ENCODE results near the gene FGF12. TPM values are rescaled to one million over a fixed set of nuclear protein-coding genes. Genes with fewer than 3 reads are reported as not detected.

The FGF12 gene
- total RNA-seq, 4 donors from 2014 or later, result 1.0 to 4.4 (median 1.3) TPM; not detected in 1

DNA sequence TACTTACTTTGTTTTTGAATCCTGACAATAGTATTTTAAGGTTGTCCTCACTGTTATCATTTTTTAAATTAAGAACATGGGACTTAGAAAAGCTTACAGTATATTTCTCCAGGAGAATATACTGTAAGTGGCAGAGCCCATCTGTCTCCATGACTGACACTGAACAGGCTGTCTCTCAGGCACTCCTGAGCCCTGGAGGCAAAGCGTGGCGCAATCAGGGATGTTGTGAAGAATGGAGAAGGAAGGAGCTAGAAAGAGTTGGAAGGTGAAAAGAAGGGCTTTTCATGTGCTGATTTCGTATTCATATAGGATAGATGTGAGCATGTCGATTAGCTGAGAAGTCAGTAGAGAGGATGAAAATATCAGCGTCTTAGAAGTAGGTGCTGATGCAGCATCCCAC lies 41.5 kb downstream of the FGF12 start:
- Histone ChIP-seq H3K27ac (no peak overlapping the region), H3K36me3 (no peaks in the 10 kb centered on the region), H3K9me3 (no peaks in the 10 kb centered on the region), H3K27me3 (no peaks in the 10 kb centered on the region), H3K4me1 (no peaks in the 10 kb centered on the region), H3K4me3 (no peak overlapping the region)
- no peak for DNase-seq
- intact Hi-C loops (cut with DNase I; ENCODE audit: low total_unique reads), result no loop called here
- TF ChIP-seq POLR2A (IDR thresholded peaks at IDR 0.05), result no peak
- TF ChIP-seq CTCF (IDR thresholded peaks at IDR 0.05), result no peak

- intact Hi-C loops (cut with DNase I; ENCODE audit: low total_unique reads), result no loop called here
Measured at GRCh38 chr3:192684151-192684550, 43.2 kb downstream of the FGF12 start.

DNA sequence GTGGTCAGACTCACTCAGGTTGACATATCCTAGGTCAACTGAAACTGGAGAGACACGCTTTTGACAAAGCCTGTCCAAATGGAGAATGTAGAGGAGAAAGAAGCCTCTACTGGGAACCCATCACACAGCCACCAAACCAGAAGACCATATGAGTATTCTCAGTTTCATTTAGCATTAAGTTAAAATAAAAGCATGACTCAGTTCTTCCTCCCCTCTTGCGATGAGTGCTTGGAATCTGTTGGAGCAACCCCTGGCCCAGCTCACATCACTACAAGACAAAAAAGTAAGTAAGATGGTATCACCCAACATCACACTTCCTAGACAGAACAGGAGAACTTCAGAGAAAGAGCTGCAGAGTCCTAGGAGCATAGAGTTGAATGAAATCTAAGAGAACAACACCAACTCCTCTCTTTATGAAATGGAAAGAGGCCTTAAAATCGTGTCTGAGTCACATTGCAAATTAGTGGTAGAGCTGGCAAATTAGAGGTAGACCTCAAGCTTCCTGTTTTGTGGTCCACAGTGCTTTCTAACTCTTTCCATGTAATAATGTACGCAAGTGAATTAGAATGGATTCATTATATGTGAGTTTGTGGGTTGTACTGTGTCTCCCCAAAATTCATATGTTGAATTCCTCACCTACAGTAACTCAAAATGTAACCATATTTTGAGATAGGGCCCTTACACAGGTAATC lies 51.2 kb downstream of the FGF12 start:
- no peak overlapping the region for H3K4me3 ChIP-seq
- no peak overlapping the region for H3K27ac ChIP-seq
- no peak for DNase-seq
- H3K27me3 ChIP-seq, result no peaks in the 10 kb centered on the region
- intact Hi-C loops (cut with DNase I; ENCODE audit: low total_unique reads), result no loop called here
- H3K9me3 ChIP-seq, result no peaks in the 10 kb centered on the region
- H3K36me3 ChIP-seq, result no peaks in the 10 kb centered on the region
- no peak for TF ChIP-seq CTCF (IDR thresholded peaks at IDR 0.05)
- H3K4me1 ChIP-seq, result no peaks in the 10 kb centered on the region

More at GRCh38 chr3:192684151-192684550, 43.2 kb downstream of the FGF12 start:
- Histone ChIP-seq H3K36me3 (no peaks in the 10 kb centered on the region), H3K9me3 (no peaks in the 10 kb centered on the region), H3K4me3 (no peak overlapping the region), H3K27ac (no peak overlapping the region), H3K27me3 (no peaks in the 10 kb centered on the region), H3K4me1 (no peaks in the 10 kb centered on the region)
- TF ChIP-seq POLR2A (IDR thresholded peaks at IDR 0.05) (no peak), CTCF (IDR thresholded peaks at IDR 0.05) (no peak)
- no peak for DNase-seq

- TF ChIP-seq CTCF (IDR thresholded peaks at IDR 0.05) (no peak), POLR2A (IDR thresholded peaks at IDR 0.05) (no peak)
- no peaks in the 10 kb centered on the region for H3K4me1 ChIP-seq
Measured at GRCh38 chr3:192655628-192656027, 71.7 kb downstream of the FGF12 start.

DNA sequence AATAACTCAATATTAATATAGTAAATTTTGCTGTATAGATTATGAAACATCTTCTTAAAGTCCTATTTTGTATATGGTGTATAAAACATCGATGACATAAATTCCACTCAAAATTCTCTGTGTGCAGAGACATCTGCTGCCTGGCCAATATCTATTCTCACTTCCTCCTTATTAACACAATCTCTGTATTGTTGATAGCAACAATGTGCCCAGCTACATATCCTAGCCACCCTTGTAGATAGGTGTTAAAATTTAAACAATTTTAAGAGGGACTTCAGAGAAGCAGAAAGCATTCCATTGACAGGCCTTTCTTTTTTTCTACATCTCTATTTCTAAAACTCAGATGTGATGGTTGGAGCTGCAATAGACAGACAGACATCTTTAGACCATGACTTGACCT lies 72.3 kb downstream of the FGF12 start:
- H3K9me3 ChIP-seq, result no peaks in the 10 kb centered on the region
- H3K27ac ChIP-seq, result no peak overlapping the region
- no peak for TF ChIP-seq POLR2A (IDR thresholded peaks at IDR 0.05)
- no peak for TF ChIP-seq CTCF (IDR thresholded peaks at IDR 0.05)
- no peak for DNase-seq
- H3K4me3 ChIP-seq, result no peak overlapping the region
- H3K36me3 ChIP-seq, result no peaks in the 10 kb centered on the region
- H3K27me3 ChIP-seq, result no peaks in the 10 kb centered on the region
- intact Hi-C loops (cut with DNase I; ENCODE audit: low total_unique reads), result no loop called here
- H3K4me1 ChIP-seq, result no peaks in the 10 kb centered on the region

More at GRCh38 chr3:192655628-192656027, 71.7 kb downstream of the FGF12 start:
- Histone ChIP-seq H3K4me3 (no peak overlapping the region), H3K36me3 (no peaks in the 10 kb centered on the region), H3K27me3 (no peaks in the 10 kb centered on the region), H3K9me3 (no peaks in the 10 kb centered on the region), H3K27ac (no peak overlapping the region)
- intact Hi-C loops (cut with DNase I; ENCODE audit: low total_unique reads), result no loop called here
- DNase-seq, result no peak
